ENCODE measurements around the gene DENND4C. TPM values are rescaled to one million over a fixed set of nuclear protein-coding genes. Genes with fewer than 3 reads are reported as not detected.
A peak's percentile ranks its signal among the peaks of the same experiment; 100 is the strongest.

The DENND4C gene
- 10 to 100 TPM; 81.1 to 88.2 TPM for total RNA-seq

- TF ChIP-seq, protein P1, sequence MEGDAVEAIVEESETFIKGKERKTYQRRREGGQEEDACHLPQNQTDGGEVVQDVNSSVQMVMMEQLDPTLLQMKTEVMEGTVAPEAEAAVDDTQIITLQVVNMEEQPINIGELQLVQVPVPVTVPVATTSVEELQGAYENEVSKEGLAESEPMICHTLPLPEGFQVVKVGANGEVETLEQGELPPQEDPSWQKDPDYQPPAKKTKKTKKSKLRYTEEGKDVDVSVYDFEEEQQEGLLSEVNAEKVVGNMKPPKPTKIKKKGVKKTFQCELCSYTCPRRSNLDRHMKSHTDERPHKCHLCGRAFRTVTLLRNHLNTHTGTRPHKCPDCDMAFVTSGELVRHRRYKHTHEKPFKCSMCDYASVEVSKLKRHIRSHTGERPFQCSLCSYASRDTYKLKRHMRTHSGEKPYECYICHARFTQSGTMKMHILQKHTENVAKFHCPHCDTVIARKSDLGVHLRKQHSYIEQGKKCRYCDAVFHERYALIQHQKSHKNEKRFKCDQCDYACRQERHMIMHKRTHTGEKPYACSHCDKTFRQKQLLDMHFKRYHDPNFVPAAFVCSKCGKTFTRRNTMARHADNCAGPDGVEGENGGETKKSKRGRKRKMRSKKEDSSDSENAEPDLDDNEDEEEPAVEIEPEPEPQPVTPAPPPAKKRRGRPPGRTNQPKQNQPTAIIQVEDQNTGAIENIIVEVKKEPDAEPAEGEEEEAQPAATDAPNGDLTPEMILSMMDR (IDR thresholded peaks at IDR 0.05): no peak
Measured at GRCh38 chr9:19230355-19231125, at the start of gene DENND4C. TSS of gene DENND4C (plus strand) at chr9:19230693. CDS start at chr9:19276175, 45,482 bp downstream.

DNA sequence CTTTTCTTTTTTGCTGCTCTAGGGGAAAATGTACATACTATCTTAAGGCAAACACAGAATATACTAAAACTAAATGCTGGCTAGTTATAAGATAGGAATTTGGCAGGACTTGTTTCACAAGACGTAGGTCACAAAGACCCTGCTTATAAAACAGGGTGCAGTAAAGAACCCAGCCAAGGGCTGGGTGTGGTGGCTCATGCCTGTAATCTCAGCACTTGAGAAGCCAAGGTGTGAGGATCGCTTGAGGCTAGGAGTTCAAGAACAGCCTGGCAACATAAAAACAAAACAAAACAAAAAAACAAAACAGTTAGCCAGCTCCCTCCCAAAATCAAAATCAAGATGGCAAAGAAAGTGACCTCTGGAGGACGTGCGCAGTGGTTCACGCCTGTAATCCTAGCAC lies 49.5 kb upstream of the DENND4C start:
- Histone ChIP-seq H3K27me3 (replicated peaks; ENCODE audit: insufficient read depth) (no peaks in the 10 kb centered on the region), H3K36me3 (no peaks in the 10 kb centered on the region), H3K9me3 (no peaks in the 10 kb centered on the region), H3K4me1 (ENCODE audit: control insufficient read depth in 1 of 2, low read depth in 2 of 2) (peaks cover 12 to 25% of the 10 kb centered on the region in 2 donors), H3K4me3 (no peak overlapping the region), H3K27ac (no peak overlapping the region)
- DNase-seq (ENCODE audit: low spot score): no peak
- TF ChIP-seq, protein P1 (IDR thresholded peaks at IDR 0.05): no peak
- no peak for ATAC-seq (ENCODE audit: insufficient number of reproducible peaks, low FRiP score, low read depth)

More at GRCh38 chr9:19230355-19231125, at the start of gene DENND4C:
- Histone ChIP-seq H3K4me3 (peak within 1 kb of the TSS; percentile 84), H3K27me3 (replicated peaks; ENCODE audit: insufficient read depth) (no peaks in the 10 kb centered on the region), H3K36me3 (no peaks in the 10 kb centered on the region), H3K27ac (peak within 1 kb of the TSS; percentile 89 to 95), H3K4me1 (ENCODE audit: control insufficient read depth in 1 of 2, low read depth in 2 of 2) (peaks cover 17 to 40% of the 10 kb centered on the region in 2 donors), H3K9me3 (no peaks in the 10 kb centered on the region)
- DNase-seq (ENCODE audit: low spot score) (peak; percentile 64), ATAC-seq (ENCODE audit: insufficient number of reproducible peaks, low FRiP score, low read depth) (peak; percentile 95)

DNA sequence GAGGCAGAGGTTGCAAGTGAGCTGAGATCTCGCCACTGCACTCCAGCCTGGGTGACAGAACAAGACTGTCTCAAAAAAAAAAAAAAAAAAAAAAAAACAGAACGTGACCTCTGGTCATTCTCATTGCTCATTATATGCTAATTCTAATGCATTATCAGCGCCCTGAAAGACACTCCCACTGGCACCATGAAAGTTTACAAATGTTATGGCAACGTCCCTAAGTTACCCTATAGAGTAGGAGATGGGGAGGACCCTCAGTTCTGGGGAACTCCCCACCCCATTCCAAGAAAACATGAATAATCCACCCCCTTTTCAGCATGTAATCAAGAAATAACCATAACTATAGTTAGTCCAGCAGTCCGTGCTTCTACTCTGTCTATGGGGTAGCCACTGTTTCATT lies 48.9 kb upstream of the DENND4C start:
- Histone ChIP-seq H3K4me1 (ENCODE audit: control insufficient read depth in 1 of 2, low read depth in 2 of 2) (peaks cover 12 to 25% of the 10 kb centered on the region in 2 donors), H3K4me3 (no peak overlapping the region), H3K36me3 (no peaks in the 10 kb centered on the region), H3K9me3 (no peaks in the 10 kb centered on the region), H3K27me3 (replicated peaks; ENCODE audit: insufficient read depth) (no peaks in the 10 kb centered on the region), H3K27ac (no peak overlapping the region)
- no peak for DNase-seq (ENCODE audit: low spot score)
- TF ChIP-seq, protein P1 (IDR thresholded peaks at IDR 0.05): no peak
- no peak for ATAC-seq (ENCODE audit: insufficient number of reproducible peaks, low FRiP score, low read depth)

DNA sequence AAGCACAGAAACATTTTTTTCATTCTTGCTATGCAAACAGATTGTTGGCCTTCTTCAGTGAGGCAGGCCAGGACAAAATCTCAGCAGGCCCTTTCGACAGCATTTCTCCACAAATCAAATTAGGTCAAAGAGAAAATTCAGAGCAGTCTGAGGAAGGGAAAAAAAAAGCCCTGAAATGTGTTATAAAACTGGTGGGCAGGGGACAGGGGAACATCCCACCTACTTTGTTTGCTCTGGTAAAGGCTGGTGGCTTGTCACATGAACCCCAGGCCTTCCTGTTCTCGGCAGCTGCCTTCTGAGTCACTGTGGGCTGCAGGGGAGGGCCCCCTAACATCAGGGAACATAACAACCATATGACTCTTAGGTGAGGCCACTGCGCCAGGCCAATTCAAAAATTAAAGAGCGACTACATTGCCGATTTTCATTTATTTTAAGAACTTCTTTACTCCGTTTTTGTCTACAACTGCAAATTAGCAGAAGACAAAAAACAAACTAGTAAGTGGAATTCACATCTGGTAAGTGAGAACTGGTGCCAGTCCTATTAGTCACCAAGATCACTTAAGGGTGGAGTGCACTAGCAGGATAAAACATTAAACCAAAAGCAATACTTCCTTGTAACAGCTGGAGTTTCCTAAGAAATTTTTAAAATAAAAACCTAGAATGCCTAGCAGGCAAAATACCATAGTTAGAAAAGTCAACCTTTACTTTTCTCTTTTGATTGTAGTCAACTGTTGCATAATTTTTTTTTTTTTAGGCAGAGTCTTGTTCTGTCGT lies 46.2 kb upstream of the DENND4C start:
- Histone ChIP-seq H3K9me3 (no peaks in the 10 kb centered on the region), H3K27ac (peak overlapping the region; percentile 78 to 95), H3K4me3 (peak overlapping the region; percentile 45), H3K4me1 (ENCODE audit: control insufficient read depth in 1 of 2, low read depth in 2 of 2) (peaks cover 12 to 25% of the 10 kb centered on the region in 2 donors), H3K27me3 (replicated peaks; ENCODE audit: insufficient read depth) (no peaks in the 10 kb centered on the region), H3K36me3 (no peaks in the 10 kb centered on the region)
- DNase-seq (ENCODE audit: low spot score) (peak; percentile 61), ATAC-seq (ENCODE audit: insufficient number of reproducible peaks, low FRiP score, low read depth) (peak; percentile 76)
- TF ChIP-seq, protein P1 (IDR thresholded peaks at IDR 0.05): no peak

- Histone ChIP-seq H3K4me1 (ENCODE audit: control insufficient read depth in 1 of 2, low read depth in 2 of 2) (peaks cover 12 to 25% of the 10 kb centered on the region in 2 donors), H3K36me3 (no peaks in the 10 kb centered on the region), H3K9me3 (no peaks in the 10 kb centered on the region), H3K27me3 (replicated peaks; ENCODE audit: insufficient read depth) (no peaks in the 10 kb centered on the region), H3K27ac (peak overlapping the region; percentile 78 to 95), H3K4me3 (no peak overlapping the region)
- no peak for DNase-seq (ENCODE audit: low spot score)
- TF ChIP-seq, protein P1 (IDR thresholded peaks at IDR 0.05): no peak
- ATAC-seq (ENCODE audit: insufficient number of reproducible peaks, low FRiP score, low read depth): no peak
Measured at GRCh38 chr9:19185191-19185590, 45.3 kb upstream of the DENND4C start.

Measured in thoracic aorta (tissue), 2 donors.